Measurements from ENCODE around the gene CCDC85C. TPM values are rescaled to one million over a fixed set of nuclear protein-coding genes. Genes with fewer than 3 reads are reported as not detected.

Gene CCDC85C
- total RNA-seq, 1 donor from 2014 or later: 1.9 TPM

DNA sequence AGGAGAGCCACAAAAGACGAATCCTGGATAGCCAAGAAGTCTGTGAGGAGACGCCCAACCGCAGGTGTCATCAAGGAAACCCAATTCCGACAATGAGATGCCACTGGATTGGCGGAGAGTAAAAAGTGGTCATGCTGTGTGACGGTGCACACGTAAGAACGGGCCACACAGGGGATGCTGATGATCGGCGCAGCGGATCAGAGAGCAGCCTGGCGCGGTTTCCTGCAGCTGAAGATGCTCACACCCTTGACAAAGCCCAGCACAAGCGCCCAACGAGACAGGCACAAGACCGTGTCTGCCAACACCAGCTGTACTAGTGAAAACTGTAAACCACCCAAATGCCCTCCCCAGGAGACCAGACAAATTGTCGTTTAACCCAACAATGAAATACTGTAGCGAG is 55.8 kb downstream of the CCDC85C start:
- ChIA-PET CTCF (no interaction called here), POLR2A (no interaction called here)
- intact Hi-C loops (cut with micrococcal nuclease): no loop called here
- no peak overlapping the region for H3K4me3 Mint-ChIP-seq
- H3K4me1 Mint-ChIP-seq: no peaks in the 10 kb centered on the region
- TF ChIP-seq, protein P1, sequence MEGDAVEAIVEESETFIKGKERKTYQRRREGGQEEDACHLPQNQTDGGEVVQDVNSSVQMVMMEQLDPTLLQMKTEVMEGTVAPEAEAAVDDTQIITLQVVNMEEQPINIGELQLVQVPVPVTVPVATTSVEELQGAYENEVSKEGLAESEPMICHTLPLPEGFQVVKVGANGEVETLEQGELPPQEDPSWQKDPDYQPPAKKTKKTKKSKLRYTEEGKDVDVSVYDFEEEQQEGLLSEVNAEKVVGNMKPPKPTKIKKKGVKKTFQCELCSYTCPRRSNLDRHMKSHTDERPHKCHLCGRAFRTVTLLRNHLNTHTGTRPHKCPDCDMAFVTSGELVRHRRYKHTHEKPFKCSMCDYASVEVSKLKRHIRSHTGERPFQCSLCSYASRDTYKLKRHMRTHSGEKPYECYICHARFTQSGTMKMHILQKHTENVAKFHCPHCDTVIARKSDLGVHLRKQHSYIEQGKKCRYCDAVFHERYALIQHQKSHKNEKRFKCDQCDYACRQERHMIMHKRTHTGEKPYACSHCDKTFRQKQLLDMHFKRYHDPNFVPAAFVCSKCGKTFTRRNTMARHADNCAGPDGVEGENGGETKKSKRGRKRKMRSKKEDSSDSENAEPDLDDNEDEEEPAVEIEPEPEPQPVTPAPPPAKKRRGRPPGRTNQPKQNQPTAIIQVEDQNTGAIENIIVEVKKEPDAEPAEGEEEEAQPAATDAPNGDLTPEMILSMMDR (IDR thresholded peaks at IDR 0.05): no peak
- H3K36me3 Mint-ChIP-seq (ENCODE audit: low read depth): no peaks in the 10 kb centered on the region
- DNase-seq: no peak
- peaks cover 4% of the 10 kb centered on the region for H3K27me3 Mint-ChIP-seq
- no peak for ATAC-seq (ENCODE audit: low read depth)
- no peaks in the 10 kb centered on the region for H3K9me3 Mint-ChIP-seq
- H3K27ac Mint-ChIP-seq: no peak overlapping the region

DNA sequence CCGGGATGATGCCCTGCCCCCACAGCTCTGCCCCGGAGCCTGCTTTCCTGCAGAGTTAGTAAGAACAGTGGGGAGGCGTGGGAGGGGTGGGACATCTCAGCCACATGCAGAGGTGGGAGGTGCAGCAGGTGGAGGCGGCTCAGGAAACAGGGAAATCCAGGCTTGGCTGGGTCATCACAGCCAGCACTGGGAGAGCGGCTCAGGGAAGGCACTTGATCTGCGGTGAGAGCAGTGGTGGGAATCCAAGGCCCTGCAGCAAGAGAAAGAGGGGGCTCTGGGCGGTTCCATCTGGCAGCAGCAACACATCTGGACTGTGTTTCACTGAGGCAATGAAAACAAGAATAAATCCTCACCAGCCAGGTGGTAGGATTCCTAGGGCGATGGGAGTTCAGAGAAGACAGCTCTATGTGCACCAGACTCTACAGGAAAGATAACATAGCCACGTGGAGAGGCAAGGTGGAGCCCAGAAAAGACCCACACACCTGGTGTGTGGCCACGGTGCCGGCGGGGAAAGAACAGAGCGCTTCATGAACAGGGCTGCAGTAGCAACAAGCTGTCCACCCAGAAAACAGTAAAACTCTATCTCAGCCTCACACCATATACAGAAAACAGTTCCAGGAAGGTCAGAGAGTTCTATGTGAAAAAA is 57.6 kb downstream of the CCDC85C start:
- TF ChIP-seq, protein P1 (IDR thresholded peaks at IDR 0.05): no peak
- Mint-ChIP-seq H3K27ac (no peak overlapping the region), H3K27me3 (peaks cover 4% of the 10 kb centered on the region), H3K4me3 (no peak overlapping the region), H3K36me3 (ENCODE audit: low read depth) (no peaks in the 10 kb centered on the region), H3K4me1 (peaks cover 3% of the 10 kb centered on the region), H3K9me3 (no peaks in the 10 kb centered on the region)
- no peak for ATAC-seq (ENCODE audit: low read depth)
- intact Hi-C loops (cut with micrococcal nuclease): no loop called here
- ChIA-PET CTCF (no interaction called here), POLR2A (no interaction called here)
- DNase-seq: no peak

DNA sequence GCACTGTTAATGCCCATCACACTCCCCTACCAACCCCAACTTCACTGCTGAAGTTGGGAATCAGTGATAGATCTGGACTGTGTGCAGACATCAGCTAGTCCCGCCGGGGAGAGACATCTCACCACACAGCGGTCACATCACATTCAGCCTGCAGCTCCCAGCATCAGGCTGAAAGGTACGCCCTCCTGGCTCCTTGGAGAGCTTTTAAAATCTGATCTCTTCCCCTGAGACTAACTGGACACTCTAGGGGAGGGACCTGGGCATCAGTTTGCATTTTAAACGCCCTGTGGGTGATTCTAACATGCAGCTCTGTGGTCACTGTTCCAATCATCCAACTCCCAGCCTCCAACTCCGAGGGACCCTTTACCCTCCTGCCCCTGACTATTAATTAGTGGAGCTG is 58.4 kb downstream of the CCDC85C start:
- H3K36me3 Mint-ChIP-seq (ENCODE audit: low read depth): no peaks in the 10 kb centered on the region

DNA sequence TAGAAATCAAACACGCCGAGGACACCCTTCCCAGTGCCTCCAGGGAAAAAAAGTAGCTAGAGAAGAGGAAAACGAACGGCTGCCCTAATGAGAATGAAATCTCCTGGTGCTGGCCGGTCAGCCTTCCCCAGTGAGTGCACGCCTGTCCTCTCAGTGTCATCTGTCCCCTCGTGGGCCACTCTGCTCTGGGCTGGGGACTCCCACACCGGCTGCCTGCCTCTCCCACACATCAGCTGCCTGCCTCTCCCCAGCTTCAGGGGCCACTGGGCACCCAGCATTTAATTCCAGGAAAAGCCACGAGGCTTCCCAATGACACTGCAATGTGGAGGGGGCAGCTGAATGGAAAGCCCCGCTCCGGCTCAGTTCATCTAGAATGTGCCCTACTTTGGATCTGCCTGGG is 59.0 kb downstream of the CCDC85C start:
- Mint-ChIP-seq H3K9me3 (no peaks in the 10 kb centered on the region), H3K4me1 (peaks cover 4% of the 10 kb centered on the region), H3K27ac (no peak overlapping the region), H3K36me3 (ENCODE audit: low read depth) (no peaks in the 10 kb centered on the region), H3K27me3 (peaks cover 5% of the 10 kb centered on the region), H3K4me3 (no peak overlapping the region)
- ATAC-seq (ENCODE audit: low read depth) (no peak), DNase-seq (no peak)
- ChIA-PET POLR2A (interaction anchor here (0.5 kb wide), 1 partner anchor 404 kb away, joined by 3 read pairs; no protein-coding TSS in a partner anchor), CTCF (no interaction called here)
- TF ChIP-seq, protein P1 (IDR thresholded peaks at IDR 0.05): no peak
- intact Hi-C loops (cut with micrococcal nuclease): no loop called here

More for the DNA sequence above, 58.4 kb downstream of the CCDC85C start:
- no peak for DNase-seq
- H3K9me3 Mint-ChIP-seq: no peaks in the 10 kb centered on the region
- peaks cover 4% of the 10 kb centered on the region for H3K4me1 Mint-ChIP-seq
- H3K27me3 Mint-ChIP-seq: peaks cover 4% of the 10 kb centered on the region
- ChIA-PET CTCF (no interaction called here), POLR2A (no interaction called here)
- intact Hi-C loops (cut with micrococcal nuclease): no loop called here
- no peak overlapping the region for H3K4me3 Mint-ChIP-seq
- no peak overlapping the region for H3K27ac Mint-ChIP-seq
- no peak for ATAC-seq (ENCODE audit: low read depth)
- TF ChIP-seq, protein P1 (IDR thresholded peaks at IDR 0.05): no peak

DNA sequence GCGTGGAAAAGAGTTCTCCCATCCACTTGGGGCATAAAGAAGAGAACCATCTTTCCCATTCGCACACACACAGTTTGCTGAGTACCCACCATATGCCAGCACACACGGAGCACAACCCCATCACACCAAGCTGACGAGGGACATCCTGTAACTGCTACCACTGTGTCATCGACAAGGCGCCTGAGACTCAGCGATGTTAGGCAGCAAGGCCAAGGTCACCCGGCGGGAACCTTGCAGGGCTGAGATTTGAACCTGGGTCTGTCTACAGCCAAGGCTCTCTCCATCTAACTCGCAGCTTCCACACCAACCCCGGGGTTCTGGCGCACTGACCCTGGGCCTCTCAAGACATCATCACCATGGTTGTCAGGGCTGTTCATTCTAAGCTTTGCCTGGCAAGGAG is 60.0 kb downstream of the CCDC85C start:
- peaks cover 4% of the 10 kb centered on the region for H3K4me1 Mint-ChIP-seq
- no peak overlapping the region for H3K27ac Mint-ChIP-seq
- POLR2A ChIA-PET: no interaction called here
- DNase-seq: no peak
- TF ChIP-seq, protein P1 (IDR thresholded peaks at IDR 0.05): no peak
- peaks cover 9% of the 10 kb centered on the region for H3K27me3 Mint-ChIP-seq
- no peaks in the 10 kb centered on the region for H3K9me3 Mint-ChIP-seq
- no peaks in the 10 kb centered on the region for H3K36me3 Mint-ChIP-seq (ENCODE audit: low read depth)
- intact Hi-C loops (cut with micrococcal nuclease): no loop called here
- CTCF ChIA-PET: no interaction called here
- no peak for ATAC-seq (ENCODE audit: low read depth)
- H3K4me3 Mint-ChIP-seq: no peak overlapping the region

All from activated B cell treated with CpG ODN at 0.5 μM for 24 hours (primary cell).